CD4-positive, alpha-beta T cell treated with Interleukin-21 for 1 hour (primary cell): ENCODE data around the gene C1QTNF6.

ENCODE experiments used
- DNase-seq: peaks from one replicate; pipeline ENCODE4 v3.0.0-alpha.2; 2020

C1QTNF6 gene

GRCh38 chr22:37139762-37140161, 48.3 kb downstream of the C1QTNF6 start:
- DNase-seq = no peak

GRCh38 chr22:37138849-37139561, 49.0 kb downstream of the C1QTNF6 start:
- no peak for DNase-seq

DNA sequence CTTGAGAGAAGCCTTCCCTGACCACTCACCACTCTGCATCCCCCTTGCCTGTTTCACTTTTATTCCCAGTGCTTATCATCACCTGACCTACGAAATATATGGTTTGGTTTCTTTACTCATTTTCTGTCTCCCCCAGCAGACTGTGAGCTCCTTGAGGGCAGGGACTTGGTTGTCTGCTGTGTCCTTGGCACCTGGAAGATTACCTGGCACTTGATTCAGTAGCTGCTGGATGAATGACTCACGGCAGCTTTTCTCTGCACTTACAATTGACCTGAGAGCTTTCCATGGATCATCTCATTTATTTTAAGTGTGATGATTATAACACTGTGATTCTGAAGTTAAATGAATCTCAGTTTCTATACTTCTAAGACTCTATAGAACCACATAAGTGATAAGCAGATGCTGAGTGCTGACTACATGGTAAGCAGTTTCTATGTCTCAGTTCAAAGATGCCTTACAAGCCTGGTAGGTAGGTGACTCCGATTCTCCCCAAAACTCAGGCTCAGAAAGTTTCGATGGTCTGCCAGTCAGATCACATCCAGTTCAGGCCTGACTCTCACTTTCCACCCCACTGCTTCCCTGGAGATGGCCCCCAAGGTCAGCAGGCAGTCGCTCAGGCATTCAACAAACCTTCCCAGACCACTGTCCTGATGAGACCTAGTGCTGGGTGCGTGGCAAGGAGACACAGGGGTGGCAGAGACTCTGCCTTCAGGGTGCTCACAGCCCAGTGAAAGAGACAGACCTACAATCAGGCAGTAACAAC, 50.0 kb downstream of the C1QTNF6 start:
- no peak for DNase-seq

DNA sequence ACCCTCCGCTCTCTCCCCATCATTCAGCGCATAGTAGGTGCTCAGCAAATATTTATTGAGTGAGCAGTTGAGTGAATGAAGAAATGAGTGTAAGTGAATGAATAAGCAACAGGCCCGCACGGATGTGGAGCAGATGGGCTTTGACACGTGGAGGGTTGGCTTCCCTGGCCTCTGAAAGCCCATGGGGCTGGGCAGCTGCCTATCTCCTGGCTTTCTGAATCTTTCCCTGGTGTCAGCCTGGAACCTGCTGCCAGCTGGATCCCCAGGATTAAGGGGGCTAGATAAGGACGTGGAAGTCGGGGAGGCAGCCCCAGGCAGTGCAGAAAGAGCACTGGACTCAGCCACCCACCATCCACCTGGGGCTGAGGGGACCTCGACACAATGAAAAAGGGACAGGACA, 50.9 kb downstream of the C1QTNF6 start:
- no peak for DNase-seq

DNA sequence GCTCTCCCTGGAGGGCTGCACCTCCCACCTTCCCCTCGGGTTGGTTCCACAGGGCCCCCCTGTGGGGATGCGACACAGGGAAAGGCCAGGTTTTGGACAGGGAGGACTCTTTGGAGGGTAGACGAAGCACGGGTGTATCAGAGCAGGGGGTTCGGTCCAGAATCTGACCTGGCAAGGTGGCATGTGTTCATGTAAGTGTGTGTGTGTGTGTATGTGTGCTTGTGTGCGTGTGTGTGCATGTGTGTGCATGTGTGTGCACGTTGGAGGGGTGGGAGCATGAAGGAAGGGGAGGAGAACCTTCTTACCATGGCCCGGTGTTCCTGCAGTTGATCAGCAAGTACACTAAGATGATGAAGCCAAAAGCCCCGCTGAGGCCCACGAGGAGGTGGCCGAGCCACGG, 53.0 kb downstream of the C1QTNF6 start:
- no peak for DNase-seq

GRCh38 chr22:37133304-37134018, 54.6 kb downstream of the C1QTNF6 start:
- no peak for DNase-seq

- DNase-seq = no peak
Measured at GRCh38 chr22:37132773-37133172, 55.3 kb downstream of the C1QTNF6 start.
